ENCODE measurements around the gene COL12A1.

COL12A1 gene

GRCh38 chr6:75094614-75095200 lies 111.1 kb downstream of the COL12A1 start:
- DNase-seq = peak; percentile 80

GRCh38 chr6:75091467-75092190 lies 114.2 kb downstream of the COL12A1 start:
- no peak for DNase-seq

GRCh38 chr6:75090576-75090975 lies 115.3 kb downstream of the COL12A1 start:
- no peak for DNase-seq

GRCh38 chr6:75089921-75090320 lies 115.9 kb downstream of the COL12A1 start:
- no peak for DNase-seq

DNA sequence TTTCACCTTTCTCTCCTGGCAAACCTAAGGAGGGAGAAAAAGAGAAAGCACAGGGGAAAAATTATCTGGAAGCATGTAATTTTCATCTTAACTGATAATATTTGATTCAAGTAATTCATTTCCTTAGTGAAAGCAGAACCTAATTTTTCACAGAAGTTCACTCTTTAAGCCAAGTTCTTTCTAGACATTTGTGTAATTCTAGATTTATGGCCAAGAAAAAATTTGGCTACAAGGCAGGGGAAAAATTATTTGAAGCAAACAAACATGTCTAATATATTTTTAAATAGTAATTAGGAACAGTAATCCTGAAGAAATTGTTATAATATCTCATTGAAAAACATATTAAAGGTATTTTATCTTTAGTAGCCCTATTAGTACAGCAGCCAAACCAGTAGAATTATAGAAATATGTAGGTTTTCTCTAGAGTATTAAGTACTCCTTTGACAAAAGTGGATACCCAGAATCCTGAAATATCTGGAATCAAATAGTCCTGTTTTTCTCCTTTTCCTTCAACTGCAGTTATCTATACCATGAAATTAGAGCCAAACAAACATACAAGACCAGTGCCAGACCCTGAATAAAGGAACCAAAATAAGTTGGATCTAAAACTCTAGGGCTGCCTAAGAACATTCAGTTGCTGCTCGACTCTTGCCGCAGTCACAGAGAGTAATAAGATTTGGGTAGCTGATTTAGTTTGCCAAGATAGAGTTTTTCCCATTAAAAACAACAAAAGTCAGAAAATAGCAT lies 116.5 kb downstream of the COL12A1 start:
- DNase-seq = no peak

DNA sequence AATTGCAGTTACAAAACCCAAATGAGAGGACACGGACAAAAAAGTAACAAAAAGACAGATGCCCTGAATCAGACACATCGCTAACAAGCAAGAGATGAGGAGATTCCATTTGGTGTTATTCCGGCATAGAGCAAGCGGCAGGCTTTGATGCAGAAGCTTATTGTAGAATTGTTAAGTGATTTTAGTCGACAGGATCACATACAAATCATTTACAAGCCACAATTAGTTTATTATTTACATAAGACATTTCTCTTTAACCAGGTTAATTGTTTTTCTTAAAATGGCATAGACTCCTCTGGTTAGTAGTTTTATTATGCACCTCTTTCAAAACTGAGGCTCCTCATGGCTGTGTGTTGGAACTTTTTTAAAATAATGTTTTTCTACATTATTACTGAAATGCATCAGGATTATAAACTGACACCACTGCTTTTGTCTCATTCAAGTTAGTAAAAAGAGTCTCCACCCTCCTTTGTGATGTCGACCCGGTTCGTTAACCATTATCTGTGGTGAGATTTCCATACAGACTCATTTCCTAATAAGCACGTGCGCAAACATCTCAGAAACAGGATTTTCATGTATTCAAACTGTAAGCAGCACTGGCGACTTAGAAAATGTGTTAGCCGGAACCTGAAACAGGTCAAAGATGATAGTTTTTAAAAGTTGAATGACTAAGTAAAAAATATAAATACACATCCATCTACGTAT lies 119.8 kb downstream of the COL12A1 start:
- DNase-seq = no peak

DNA sequence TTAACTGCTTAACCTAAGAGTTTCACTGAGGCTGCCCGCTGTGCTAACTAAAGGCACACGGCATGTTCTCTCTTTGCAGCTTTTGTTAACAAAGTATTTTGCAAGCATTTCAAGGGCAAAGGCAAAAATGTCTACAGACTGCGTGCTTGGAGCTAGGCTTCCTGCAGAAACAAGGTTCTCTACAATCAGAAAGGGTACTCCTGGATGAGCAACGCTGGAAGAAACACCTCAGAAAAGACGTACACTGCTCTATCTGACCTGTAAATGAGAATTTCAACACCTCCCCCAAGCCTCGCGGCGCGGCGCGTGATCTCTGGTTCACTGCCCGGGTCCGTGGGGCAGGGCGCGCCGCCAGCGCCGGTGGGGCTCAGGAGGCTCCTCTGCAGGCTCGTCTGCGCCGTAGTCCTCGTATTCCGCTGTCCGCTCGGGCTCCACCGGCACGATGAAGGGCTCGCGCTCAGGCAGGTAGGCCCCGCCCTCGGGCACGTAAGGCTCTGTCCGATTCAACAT lies 120.9 kb downstream of the COL12A1 start:
- no peak for DNase-seq

DNA sequence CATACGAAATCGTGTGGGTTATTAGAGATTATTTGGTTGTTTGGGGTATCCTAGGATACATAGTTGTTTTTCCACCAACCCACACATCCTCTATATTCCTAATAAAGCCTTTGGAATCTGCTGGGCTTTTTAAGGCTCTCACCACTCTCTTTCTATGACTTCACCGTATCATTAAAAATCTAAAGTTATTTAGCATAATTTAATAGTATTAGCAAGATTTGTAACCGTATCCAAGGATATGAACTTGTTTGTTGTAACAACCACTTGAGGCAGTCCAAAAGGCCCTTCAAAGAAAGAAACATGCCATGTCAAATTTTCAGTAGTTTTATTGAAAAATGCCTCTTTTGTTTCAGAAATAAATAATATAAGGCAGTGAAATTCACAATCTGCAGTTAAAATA lies 121.8 kb downstream of the COL12A1 start:
- no peak for DNase-seq

DNA sequence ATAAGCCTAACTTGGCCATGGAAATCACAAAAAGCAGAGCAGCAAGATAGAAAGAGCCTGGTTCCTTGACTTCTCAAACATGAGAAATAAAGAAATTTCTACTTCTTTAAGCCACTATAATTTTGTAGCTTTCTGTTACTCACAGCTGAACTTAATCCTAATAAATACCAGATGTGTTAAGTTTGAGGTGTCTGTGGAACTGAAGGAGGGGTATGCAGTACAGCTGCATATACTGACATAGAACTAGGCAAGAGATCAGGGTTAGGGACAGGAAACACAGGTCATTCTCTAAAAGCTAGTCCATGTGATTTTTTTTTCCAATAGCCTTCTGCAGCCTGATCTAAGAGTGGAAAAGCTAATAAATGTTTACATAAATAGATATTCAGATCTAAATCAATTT lies 123.9 kb downstream of the COL12A1 start:
- no peak for DNase-seq

DNA sequence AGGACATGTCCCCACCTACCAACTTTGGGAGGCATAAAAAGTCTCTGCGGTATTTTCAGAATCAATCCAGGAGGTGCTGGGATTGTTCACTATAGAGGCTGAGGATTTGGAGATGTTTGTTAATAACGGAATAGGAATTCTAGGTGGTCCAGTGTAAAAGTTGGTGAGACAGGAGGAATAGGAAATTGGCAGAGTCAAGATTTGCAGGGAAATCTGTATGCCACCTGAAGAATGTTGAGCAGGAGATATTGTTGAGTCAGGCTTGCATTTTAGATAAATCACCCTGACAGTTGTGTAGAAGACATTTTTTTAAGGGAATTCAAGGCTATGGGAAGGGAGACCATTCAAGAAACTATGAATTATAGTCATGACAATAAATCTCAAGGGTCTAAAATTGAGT lies 124.8 kb downstream of the COL12A1 start:
- no peak for DNase-seq

GRCh38 chr6:75079589-75079988 lies 126.3 kb downstream of the COL12A1 start:
- no peak for DNase-seq

DNA sequence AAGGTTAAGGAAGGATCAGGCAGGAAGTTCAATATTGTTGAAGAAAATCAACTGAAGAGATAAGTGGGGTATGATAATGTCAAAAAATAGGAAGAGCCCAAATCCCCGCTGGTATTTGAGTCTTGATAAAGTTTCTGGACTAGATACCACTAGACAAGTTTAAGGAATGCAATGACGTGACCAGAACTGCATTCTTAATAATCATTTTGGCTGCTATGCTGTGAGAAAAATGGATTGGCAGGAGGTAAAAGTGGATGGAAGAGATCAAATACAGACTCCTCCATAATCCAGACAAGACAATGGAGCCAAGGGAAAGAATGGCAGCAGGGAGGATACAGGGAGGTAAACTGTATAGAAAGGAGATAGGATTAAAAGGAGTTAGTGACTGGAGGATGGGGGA lies 128.2 kb downstream of the COL12A1 start:
- DNase-seq = no peak

DNA sequence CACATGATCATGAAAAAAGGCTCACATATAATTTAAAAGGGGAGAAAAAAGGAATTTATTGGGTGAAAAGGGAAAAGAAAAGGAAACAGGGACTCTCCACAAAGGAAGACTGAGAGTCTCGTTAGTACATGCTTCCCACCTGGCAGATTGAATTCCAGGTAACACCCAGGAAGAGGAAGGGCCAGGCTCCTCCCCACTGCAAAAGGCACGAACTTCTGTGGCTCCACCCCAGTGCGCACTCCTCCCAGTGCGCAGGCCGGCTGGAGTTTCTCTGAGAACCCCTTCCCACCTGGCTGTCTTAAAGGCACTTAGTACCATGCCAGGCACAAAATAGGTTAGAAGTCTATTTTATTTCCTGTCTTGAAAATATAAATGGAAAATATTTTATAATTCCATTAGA lies 129.8 kb downstream of the COL12A1 start:
- DNase-seq = no peak

DNA sequence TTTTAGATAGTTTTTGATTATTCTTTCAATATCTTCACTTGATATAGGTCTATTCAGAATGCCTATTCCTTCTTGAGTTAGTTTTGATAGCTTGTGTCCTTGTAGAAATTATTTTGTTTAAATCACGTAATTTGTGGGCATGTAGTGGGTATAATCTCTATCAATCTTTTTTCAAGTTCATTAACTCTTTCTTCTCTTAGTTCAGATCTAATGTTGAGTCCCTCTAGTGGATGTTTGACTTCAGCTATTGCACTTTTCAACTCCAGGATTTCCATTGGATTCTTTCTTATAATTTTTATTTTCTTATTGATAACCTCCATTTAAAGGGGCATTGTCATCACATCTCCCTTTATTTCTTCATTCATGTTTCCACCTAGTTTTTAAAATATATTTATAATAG lies 135.6 kb downstream of the COL12A1 start:
- DNase-seq = no peak

DNA sequence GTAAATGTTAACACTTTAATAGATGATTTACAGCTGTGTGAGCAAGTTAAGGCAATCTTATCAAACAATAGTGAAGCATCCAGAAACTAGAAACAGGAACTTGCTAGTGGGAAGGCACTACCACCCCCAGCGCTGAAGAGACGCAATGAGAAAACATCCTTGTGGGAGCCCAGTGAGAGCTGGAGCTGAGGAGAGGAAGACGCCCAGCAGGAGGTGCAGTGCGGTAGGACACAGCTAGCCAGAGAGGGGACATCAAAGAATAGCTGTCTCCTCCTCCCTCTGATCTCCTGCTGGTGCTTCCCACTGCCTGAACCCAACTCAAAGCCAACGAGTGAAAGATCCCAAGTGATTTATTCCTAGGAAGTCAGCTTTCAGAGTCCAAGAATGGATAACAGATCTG lies 140.3 kb downstream of the COL12A1 start:
- DNase-seq = no peak

DNA sequence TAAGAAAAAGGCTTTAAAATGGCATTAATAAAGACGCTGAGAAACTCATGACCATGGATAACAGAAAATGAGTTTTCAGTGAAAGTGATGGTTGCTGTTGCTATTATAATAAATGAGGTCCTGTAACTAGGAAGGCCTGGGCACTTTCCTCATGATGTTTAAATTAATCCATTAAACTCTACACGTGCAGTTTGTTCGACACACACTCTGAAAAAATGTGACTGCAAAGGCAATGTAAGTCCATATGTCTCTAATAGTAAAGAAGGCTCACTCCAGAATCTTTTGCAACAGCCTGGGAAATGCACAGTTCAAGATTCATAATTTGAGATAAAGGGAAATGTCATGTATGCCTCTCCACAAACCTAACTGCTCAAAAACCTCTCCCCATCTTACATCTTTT lies 153.4 kb downstream of the COL12A1 start:
- no peak for DNase-seq

- DNase-seq = no peak
Measured at GRCh38 chr6:75049308-75049707, 156.5 kb downstream of the COL12A1 start.

GRCh38 chr6:75044846-75045245 lies 161.0 kb downstream of the COL12A1 start:
- no peak for DNase-seq

GRCh38 chr6:75041381-75041780 lies 164.5 kb downstream of the COL12A1 start:
- DNase-seq = no peak

Data from amniotic stem cell (primary cell).